PC-3 (cell line): Measurements from ENCODE around the gene CBX5. TPM values are rescaled to one million over a fixed set of nuclear protein-coding genes. Genes with fewer than 3 reads are reported as not detected.
A peak's percentile ranks its signal among the peaks of the same experiment; 100 is the strongest.
"Not testable (repeated sequence)": the region's sequence is repeated elsewhere in the genome, so short reads cannot be mapped to it uniquely, and the experiment has no call there.

Source experiments
- ATAC-seq: fragments of 200-7000 bp; cut with Tn5 transposase; 2 replicates; pipeline ENCODE4 v1.9.1; 2020; ENCODE audit warnings: mild to moderate bottlenecking, moderate library complexity
- BruUV-seq: library from RNA; stranded (reverse); fragments of 400-500 nt; replicated peaks from 2 replicates; lab custom pipeline; 2021; lab: Mats Ljungman, UMichigan
- CTCF ChIA-PET: fragments of 300-600 bp; sonication (Branson Sonifier 250); formaldehyde crosslinking; loops from one replicate; lab custom pipeline; 2022; ENCODE audit warnings: antibody characterized with exemption; lab: Charles Lee
- POLR2A ChIA-PET: fragments of 300-600 bp; sonication (Branson Sonifier 250); formaldehyde crosslinking; loops from one replicate; lab custom pipeline; 2022; ENCODE audit warnings: antibody characterized with exemption; ENCODE audit not compliant: unreplicated experiment; lab: Charles Lee
- DNase-seq: peaks from one replicate; pipeline ENCODE4 v3.0.0-alpha.2; 2015
- H2AFZ ChIP-seq: fragments of 300-600 bp; sonication (generic); 2 replicates; pipeline ENCODE4 v1.6.0; 2016; ENCODE audit warnings: antibody characterized with exemption, low read length
- H3F3A ChIP-seq: fragments of 300-600 bp; sonication (generic); one replicate; pipeline ENCODE4 v1.6.0; 2017; ENCODE audit warnings: antibody characterized with exemption, low read length, control low read depth, mild to moderate bottlenecking; ENCODE audit not compliant: unreplicated experiment
- H3K27ac ChIP-seq: fragments of 300-600 bp; sonication (generic); 2 replicates; pipeline ENCODE4 v1.5.1; 2016; ENCODE audit warnings: mild to moderate bottlenecking, low read length
- H3K27me3 ChIP-seq: fragments of 300-600 bp; sonication (generic); 2 replicates; pipeline ENCODE4 v1.6.1; 2016; ENCODE audit warnings: low read length, mixed read lengths
- H3K36me3 ChIP-seq: fragments of 300-600 bp; sonication (generic); 2 replicates; pipeline ENCODE4 v1.6.1; 2016; ENCODE audit warnings: low read depth, mixed run types, low read length, mixed read lengths
- H3K4me1 ChIP-seq: fragments of 300-600 bp; sonication (generic); 2 replicates; pipeline ENCODE4 v1.5.1; 2016; ENCODE audit warnings: low read length; ENCODE audit not compliant: insufficient read depth
- H3K4me2 ChIP-seq: fragments of 300-600 bp; sonication (generic); 2 replicates; pipeline ENCODE4 v1.6.0; 2016; ENCODE audit warnings: low read length
- H3K4me3 ChIP-seq: fragments of 300-600 bp; sonication (generic); 2 replicates; pipeline ENCODE4 v1.5.1; 2016; ENCODE audit warnings: mild to moderate bottlenecking, low read length, mixed read lengths
- H3K79me2 ChIP-seq: fragments of 300-600 bp; sonication (generic); 2 replicates; pipeline ENCODE4 v1.6.1; 2017; ENCODE audit warnings: low read length, mixed read lengths
- H3K9ac ChIP-seq: fragments of 300-600 bp; sonication (generic); 2 replicates; pipeline ENCODE4 v1.6.0; 2016; ENCODE audit warnings: mild to moderate bottlenecking, low read length
- H3K9me2 ChIP-seq: fragments of 300-600 bp; sonication (generic); replicated peaks from 2 replicates; pipeline ENCODE4 v1.6.1; 2016; ENCODE audit warnings: mixed run types, low read length, mixed read lengths
- H3K9me3 ChIP-seq: fragments of 300-600 bp; sonication (generic); 2 replicates; pipeline ENCODE4 v1.6.1; 2016; ENCODE audit warnings: low read length, mixed read lengths
- H4K20me1 ChIP-seq: fragments of 300-600 bp; sonication (generic); 2 replicates; pipeline ENCODE4 v1.6.1; 2016; ENCODE audit warnings: low read length, mixed read lengths
- CTCF ChIP-seq: fragments of 300-600 bp; sonication (generic); conservative IDR thresholded peaks from 2 replicates; pipeline ENCODE4 v1.5.1; 2017; ENCODE audit warnings: antibody characterized with exemption, low read depth, mild to moderate bottlenecking, low read length
- EZH2 ChIP-seq: fragments of 300-600 bp; sonication (generic); IDR thresholded peaks from one replicate; pipeline ENCODE4 v1.6.1; 2017; ENCODE audit warnings: antibody characterized with exemption, mild to moderate bottlenecking, low read length; ENCODE audit not compliant: unreplicated experiment
- EZH2phosphoT487 ChIP-seq: fragments of 300-600 bp; sonication (generic); IDR thresholded peaks from 2 replicates; pipeline ENCODE4 v1.6.1; 2018; ENCODE audit warnings: mild to moderate bottlenecking, antibody characterized with exemption, low read length, borderline replicate concordance
- intact Hi-C: fragments of 100-400 bp; cut with micrococcal nuclease; formaldehyde crosslinking; loops from 2 replicates; pipeline ENCODE4 v1.9.0; 2023
- total RNA-seq: library from RNA; depleted of rRNA; stranded (reverse); fragments of >200 nt; gene quantifications from 2 replicates; pipeline ENCODE4 v1.2.3, GENCODE V29; 2014

CBX5 gene
- total RNA-seq, 1 experiment from 2014 or later = 14.9 TPM

- DNase-seq (no peak), ATAC-seq (peak; percentile 14; the same call in 1 of the 2 replicates)
- no peaks in the 10 kb centered on the region for H3K79me2 ChIP-seq
- no peaks in the 10 kb centered on the region for H3K9me2 ChIP-seq
- no peaks in the 10 kb centered on the region for H4K20me1 ChIP-seq
- no peak overlapping the region for H3K9ac ChIP-seq
- no TSS peak for BruUV-seq
- H2AFZ ChIP-seq = no peak overlapping the region
- ChIA-PET POLR2A (interaction anchor here (0.7 kb wide), 1 partner anchor 13 kb away, joined by 9 read pairs; no protein-coding TSS in a partner anchor), CTCF (no interaction called here)
- H3K4me3 ChIP-seq = no peak overlapping the region
- no peaks in the 10 kb centered on the region for H3K27me3 ChIP-seq
- intact Hi-C loops = no loop called here
- TF ChIP-seq CTCF = peak; percentile 29; the same call in 1 of the 2 replicates
- no peak for TF ChIP-seq EZH2phosphoT487
- no peak for TF ChIP-seq EZH2
- H3K4me1 ChIP-seq = peaks cover 13% of the 10 kb centered on the region
- H3K4me2 ChIP-seq = no peak overlapping the region
- no peaks in the 10 kb centered on the region for H3K36me3 ChIP-seq
- H3F3A ChIP-seq = no peaks in the 10 kb centered on the region
- no peak overlapping the region for H3K27ac ChIP-seq
- H3K9me3 ChIP-seq = no peaks in the 10 kb centered on the region
Measured at GRCh38 chr12:54232790-54233189, 47.1 kb downstream of the CBX5 start.

GRCh38 chr12:54231269-54231668, 48.7 kb downstream of the CBX5 start:
- H3K4me2 ChIP-seq, H3K27ac ChIP-seq, H3K27me3 ChIP-seq, H4K20me1 ChIP-seq, ATAC-seq, BruUV-seq, H3K36me3 ChIP-seq, H3F3A ChIP-seq, H3K9ac ChIP-seq, H3K4me3 ChIP-seq, DNase-seq, POLR2A ChIA-PET, H3K9me2 ChIP-seq, H3K9me3 ChIP-seq, H3K79me2 ChIP-seq, intact Hi-C loops, H2AFZ ChIP-seq: not testable (repeated sequence)
- H3K4me1 ChIP-seq = peaks cover 13% of the 10 kb centered on the region
- CTCF ChIA-PET = interaction anchor here (0.5 kb wide), 1 partner anchor 127 kb away, joined by 5 read pairs; no protein-coding TSS in a partner anchor

- Histone ChIP-seq H4K20me1 (no peaks in the 10 kb centered on the region), H3K4me3 (no peak overlapping the region), H3K4me1 (peaks cover 13% of the 10 kb centered on the region), H3K79me2 (no peaks in the 10 kb centered on the region), H3K9me2 (no peaks in the 10 kb centered on the region), H3K4me2 (no peak overlapping the region), H3K9ac (no peak overlapping the region), H3F3A (no peaks in the 10 kb centered on the region), H3K27ac (no peak overlapping the region), H3K27me3 (no peaks in the 10 kb centered on the region), H3K9me3 (no peaks in the 10 kb centered on the region), H3K36me3 (no peaks in the 10 kb centered on the region), H2AFZ (no peak overlapping the region)
- intact Hi-C loops = no loop called here
- ChIA-PET POLR2A (no interaction called here), CTCF (no interaction called here)
- DNase-seq (no peak), ATAC-seq (no peak)
- TF ChIP-seq EZH2phosphoT487 = no peak
- TF ChIP-seq EZH2 = no peak
- BruUV-seq = no TSS peak
Measured at GRCh38 chr12:54230555-54230954, 49.4 kb downstream of the CBX5 start.
